Thyroid gland (tissue), 4 donors: ENCODE measurements around the gene PRRT4. TPM values are rescaled to one million over a fixed set of nuclear protein-coding genes. Genes with fewer than 3 reads are reported as not detected.

Source experiments
- DNase-seq, 2 donors: peaks; one replicate each; pipeline ENCODE4 v3.0.0-alpha.2; 2019
- H3K27ac ChIP-seq, 3 donors: fragments of 200-600 bp; sonication (generic); 1 replicate in 2 of 3; 2 replicates in 1 of 3; pipeline ENCODE4 v1.5.1; 2016 to 2019; ENCODE audit warnings: mild to moderate bottlenecking in 1 of 3, moderate library complexity in 1 of 3
- H3K27me3 ChIP-seq: fragments of 200-600 bp; sonication (generic); one replicate; pipeline ENCODE4 v1.5.1; 2019
- H3K36me3 ChIP-seq, 2 donors: fragments of 200-600 bp; sonication (generic); one replicate each; pipeline ENCODE4 v1.5.1; 2016 to 2019
- H3K4me1 ChIP-seq, 2 donors: fragments of 200-600 bp; sonication (generic); one replicate each; pipeline ENCODE4 v1.5.1; 2017 to 2019
- H3K4me3 ChIP-seq, 3 donors: fragments of 200-600 bp; sonication (generic); replicated peaks in 1 of 3; 1 replicate in 2 of 3; 2 replicates in 1 of 3; pipeline ENCODE4 v1.5.1; 2016; ENCODE audit warnings: mild to moderate bottlenecking in 1 of 3
- H3K9me3 ChIP-seq: fragments of 200-600 bp; sonication (generic); one replicate; pipeline ENCODE4 v1.5.1; 2017
- POLR2A ChIP-seq, 2 donors: fragments of 450-650 bp; IDR thresholded peaks; one replicate each; pipeline ENCODE4 v1.6.1; 2017; ENCODE audit warnings: antibody characterized with exemption in 2 of 2, mild to moderate bottlenecking in 2 of 2, moderate library complexity in 1 of 2
- WGBS, 2 donors: methylation state at CpG; one replicate each; pipeline ENCODE4 v1.1.5; 2017; 5-methylcytosine and 5-hydroxymethylcytosine counted together
- intact Hi-C: fragments of 100-400 bp; cut with DNase I; formaldehyde crosslinking; loops from one replicate; pipeline ENCODE4 v1.15.1; 2023
- total RNA-seq, 4 donors: library from RNA; depleted of rRNA; stranded (reverse); fragments of >200 nt; gene quantifications; one replicate each; pipeline ENCODE4 v1.2.3, GENCODE V29; 2016
- TF ChIP-seq, protein P1 (sequence below), 6 experiments: fragments of 200-600 bp in 3 of 6; fragments of 450-650 bp in 3 of 6; sonication (generic) in 3 of 6; IDR thresholded peaks; one replicate each; pipeline ENCODE4 v1.5.1; 2016 to 2019; ENCODE audit warnings: antibody characterized with exemption in 6 of 6, mild to moderate bottlenecking in 2 of 6, inconsistent platforms in 1 of 6, moderate library complexity in 1 of 6

The PRRT4 gene
- total RNA-seq, 4 donors from 2014 or later = 0.78 to 1.1 TPM; not detected in 2

DNA sequence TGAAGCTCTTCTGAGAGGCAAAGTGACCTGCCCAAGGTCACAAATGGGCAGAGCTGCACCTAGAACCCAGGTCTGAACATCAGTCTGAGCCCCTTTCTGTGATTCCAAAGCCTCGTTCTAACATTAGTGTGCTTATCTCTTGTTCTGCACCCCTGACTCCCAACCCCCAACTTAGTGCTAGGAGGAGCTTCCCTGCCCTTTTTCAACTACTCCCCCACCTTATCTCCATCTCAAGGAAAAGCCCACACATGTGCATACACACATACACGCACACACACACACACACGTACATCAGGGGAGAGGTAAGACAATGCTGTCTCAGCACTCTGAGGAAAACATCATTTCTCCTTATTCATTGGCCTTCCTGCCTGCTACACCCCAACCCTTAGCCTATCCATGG, 8.3 kb downstream of the PRRT4 start:
- H3K27me3 ChIP-seq = peaks cover 8% of the 10 kb centered on the region
- H3K36me3 ChIP-seq = no peaks in the 10 kb centered on the region
- no peak overlapping the region for H3K4me3 ChIP-seq
- no peaks in the 10 kb centered on the region for H3K9me3 ChIP-seq
- no peak for TF ChIP-seq POLR2A (IDR thresholded peaks at IDR 0.05)
- TF ChIP-seq, protein P1, sequence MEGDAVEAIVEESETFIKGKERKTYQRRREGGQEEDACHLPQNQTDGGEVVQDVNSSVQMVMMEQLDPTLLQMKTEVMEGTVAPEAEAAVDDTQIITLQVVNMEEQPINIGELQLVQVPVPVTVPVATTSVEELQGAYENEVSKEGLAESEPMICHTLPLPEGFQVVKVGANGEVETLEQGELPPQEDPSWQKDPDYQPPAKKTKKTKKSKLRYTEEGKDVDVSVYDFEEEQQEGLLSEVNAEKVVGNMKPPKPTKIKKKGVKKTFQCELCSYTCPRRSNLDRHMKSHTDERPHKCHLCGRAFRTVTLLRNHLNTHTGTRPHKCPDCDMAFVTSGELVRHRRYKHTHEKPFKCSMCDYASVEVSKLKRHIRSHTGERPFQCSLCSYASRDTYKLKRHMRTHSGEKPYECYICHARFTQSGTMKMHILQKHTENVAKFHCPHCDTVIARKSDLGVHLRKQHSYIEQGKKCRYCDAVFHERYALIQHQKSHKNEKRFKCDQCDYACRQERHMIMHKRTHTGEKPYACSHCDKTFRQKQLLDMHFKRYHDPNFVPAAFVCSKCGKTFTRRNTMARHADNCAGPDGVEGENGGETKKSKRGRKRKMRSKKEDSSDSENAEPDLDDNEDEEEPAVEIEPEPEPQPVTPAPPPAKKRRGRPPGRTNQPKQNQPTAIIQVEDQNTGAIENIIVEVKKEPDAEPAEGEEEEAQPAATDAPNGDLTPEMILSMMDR (IDR thresholded peaks at IDR 0.05) = no peak
- H3K27ac ChIP-seq = no peak overlapping the region
- peaks cover 0 to 12% of the 10 kb centered on the region in 2 donors for H3K4me1 ChIP-seq
- intact Hi-C loops = no loop called here
- DNase-seq = no peak
- 90 to 92% methylated on average over 3 of the region's 3 CpGs for WGBS, 2 donors

DNA sequence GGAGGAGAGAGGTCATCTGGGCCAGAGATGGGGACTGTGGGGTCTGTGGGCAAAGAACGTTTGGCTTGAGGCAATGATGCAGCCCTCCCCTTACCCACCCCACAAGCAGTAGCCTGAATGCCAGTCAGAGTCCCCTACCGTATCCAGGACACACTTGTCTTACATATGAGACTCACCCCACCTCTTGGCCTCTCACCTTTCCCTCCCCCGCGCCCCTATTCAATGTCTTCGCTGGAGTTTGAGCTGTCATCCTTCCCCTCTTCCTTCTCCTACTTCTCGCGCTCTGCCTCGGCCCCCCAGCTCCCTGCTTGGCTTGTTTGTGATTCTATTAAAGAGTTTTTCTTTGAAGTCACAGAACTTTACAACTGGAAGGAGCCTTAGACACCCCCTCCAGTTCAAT, 8.9 kb downstream of the PRRT4 start:
- Histone ChIP-seq H3K4me1 (peaks cover 0 to 12% of the 10 kb centered on the region in 2 donors), H3K27me3 (peaks cover 8% of the 10 kb centered on the region), H3K4me3 (no peak overlapping the region), H3K9me3 (no peaks in the 10 kb centered on the region), H3K36me3 (no peaks in the 10 kb centered on the region), H3K27ac (no peak overlapping the region)
- TF ChIP-seq, protein P1 (IDR thresholded peaks at IDR 0.05) = no peak
- no peak for TF ChIP-seq POLR2A (IDR thresholded peaks at IDR 0.05)
- no peak for DNase-seq
- intact Hi-C loops = no loop called here
- 58 to 71% methylated on average over 7 to 8 of the region's 8 CpGs for WGBS, 2 donors

DNA sequence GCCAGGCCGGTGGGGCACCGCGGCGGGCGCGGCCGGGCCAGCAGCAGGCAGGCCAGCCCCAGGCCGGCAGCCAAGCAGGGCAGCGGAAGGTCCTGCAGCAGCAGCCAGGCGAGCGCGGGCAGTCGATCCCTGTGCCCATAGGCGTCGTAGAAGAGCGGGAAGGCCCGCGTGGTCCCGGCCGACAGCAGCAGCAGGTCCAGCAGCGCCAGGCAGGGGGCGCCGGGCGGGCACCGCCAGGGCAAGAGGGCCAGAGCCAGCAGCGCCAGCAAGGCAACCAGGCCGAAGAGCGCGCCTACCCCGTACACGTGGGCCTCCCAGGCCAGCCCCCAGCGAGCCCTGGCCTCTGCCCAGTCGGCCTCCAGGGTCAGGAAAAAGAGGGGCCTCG, 9.3 kb downstream of the PRRT4 start:
- Histone ChIP-seq H3K27ac (no peak overlapping the region), H3K27me3 (peaks cover 8% of the 10 kb centered on the region), H3K9me3 (no peaks in the 10 kb centered on the region), H3K4me3 (no peak overlapping the region), H3K36me3 (no peaks in the 10 kb centered on the region), H3K4me1 (peaks cover 0 to 12% of the 10 kb centered on the region in 2 donors)
- TF ChIP-seq, protein P1 (IDR thresholded peaks at IDR 0.05) = peak in 5 of 6 experiments; percentile 31 to 59 (median 47)
- TF ChIP-seq POLR2A (IDR thresholded peaks at IDR 0.05) = no peak
- 9 to 50% methylated on average over 1 to 11 of the region's 34 CpGs for WGBS, 2 donors
- intact Hi-C loops = no loop called here
- DNase-seq = peak; percentile 53 to 59

DNA sequence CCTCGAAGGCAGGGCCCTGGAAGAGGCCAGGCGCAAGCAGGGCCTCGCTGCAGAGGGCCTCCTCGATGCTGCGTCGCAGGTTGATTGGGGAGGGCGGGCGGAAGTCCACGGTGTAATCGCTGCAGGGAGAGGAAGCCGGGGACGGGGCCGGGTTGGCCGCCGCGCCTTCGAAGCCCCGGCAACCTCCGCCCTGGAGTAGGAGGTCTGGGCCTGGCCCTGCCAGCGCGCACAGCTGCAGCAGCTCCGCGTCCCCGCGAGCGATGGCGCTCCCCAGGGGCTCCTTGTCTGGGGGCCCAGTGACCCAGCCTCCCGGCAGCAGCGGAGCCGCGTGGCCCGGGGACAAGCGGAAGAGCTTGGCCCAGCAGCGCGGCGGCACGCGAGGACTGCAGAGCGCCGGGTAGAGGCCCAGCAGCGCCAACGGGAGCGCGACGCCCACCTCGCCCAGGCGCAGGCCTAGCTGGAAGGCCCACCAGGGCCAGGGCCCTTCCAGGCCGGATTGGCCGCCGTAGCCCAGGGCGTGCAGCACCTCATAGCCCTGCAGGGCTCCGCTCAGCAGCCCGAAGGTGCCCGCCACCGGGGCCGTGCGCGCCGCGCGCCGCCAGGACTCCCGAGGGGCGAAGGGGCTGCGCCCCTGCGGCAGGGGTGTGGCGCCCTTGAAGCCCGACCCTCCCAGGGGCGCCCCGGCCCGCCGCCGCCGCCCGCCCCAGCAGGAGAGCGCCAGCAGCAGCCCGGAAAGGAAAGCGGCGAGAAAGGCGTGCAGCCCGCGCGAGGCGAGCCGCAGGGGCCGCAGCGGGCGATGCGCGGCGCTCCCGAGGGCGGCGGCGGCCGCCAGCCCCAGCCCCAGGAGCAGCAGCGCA, 10.0 kb downstream of the PRRT4 start:
- intact Hi-C loops = no loop called here
- WGBS, 2 donors = no CpG with 5 or more reads among the region's 97 CpGs
- Histone ChIP-seq H3K4me3 (peak overlapping the region in 1 of 3 donors; percentile 14), H3K27ac (no peak overlapping the region), H3K36me3 (no peaks in the 10 kb centered on the region), H3K9me3 (no peaks in the 10 kb centered on the region), H3K27me3 (peaks cover 8% of the 10 kb centered on the region), H3K4me1 (peaks cover 0 to 12% of the 10 kb centered on the region in 2 donors)
- no peak for DNase-seq
- no peak for TF ChIP-seq POLR2A (IDR thresholded peaks at IDR 0.05)

DNA sequence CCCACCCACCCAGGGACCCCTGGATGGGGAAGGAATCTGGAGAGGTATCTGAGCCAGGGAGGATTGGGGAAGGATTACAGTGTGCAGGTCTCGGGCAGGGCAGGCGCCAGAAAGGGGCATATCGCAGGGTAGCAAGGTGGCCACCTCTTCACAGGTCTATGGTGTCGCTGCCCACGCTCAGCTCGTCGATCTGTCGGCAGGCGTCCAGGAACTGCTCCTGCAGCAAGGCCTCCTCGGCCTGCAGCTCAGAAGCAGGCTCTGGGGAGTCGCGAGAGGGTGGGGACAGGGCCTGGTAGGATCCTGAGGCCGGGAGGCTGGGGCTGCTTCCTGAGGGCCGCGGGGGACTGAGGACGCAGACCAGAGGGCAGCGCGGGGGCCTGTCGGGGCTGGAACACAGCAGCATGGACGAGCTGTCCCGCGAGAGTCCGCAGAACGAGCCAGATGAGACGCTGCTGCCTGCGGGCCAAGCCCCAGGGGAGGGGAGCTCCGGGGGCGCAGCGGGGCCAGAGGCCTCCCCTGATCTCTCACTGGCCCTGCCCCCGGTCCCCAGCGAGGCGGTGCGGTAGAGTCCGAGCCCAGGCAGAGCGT, 10.7 kb downstream of the PRRT4 start:
- intact Hi-C loops = no loop called here
- WGBS, 2 donors = 59 to 62% methylated on average over 25 to 26 of the region's 35 CpGs
- Histone ChIP-seq H3K27ac (no peak overlapping the region), H3K36me3 (no peaks in the 10 kb centered on the region), H3K27me3 (peaks cover 8% of the 10 kb centered on the region), H3K9me3 (no peaks in the 10 kb centered on the region), H3K4me3 (no peak overlapping the region), H3K4me1 (peaks cover 0 to 12% of the 10 kb centered on the region in 2 donors)
- DNase-seq = no peak
- TF ChIP-seq, protein P1 (IDR thresholded peaks at IDR 0.05) = no peak
- TF ChIP-seq POLR2A (IDR thresholded peaks at IDR 0.05) = no peak
